GM23338 (cell line): Measurements from ENCODE around the gene NFKBIB.

ENCODE experiments used
- CTCF ChIP-seq, 2 experiments: fragments of 200-600 bp in 1 of 2; sonication (generic) in 1 of 2; conservative IDR thresholded peaks; 2 replicates each; pipeline versions ENCODE4 v1.5.1 to v1.6.1; 2016 to 2017; ENCODE audit warnings: antibody characterized with exemption in 2 of 2, low read depth in 2 of 2, mild to moderate bottlenecking in 2 of 2, moderate library complexity in 1 of 2
- EZH2 ChIP-seq: fragments of 200-600 bp; sonication (generic); IDR thresholded peaks from one replicate; pipeline ENCODE4 v1.8.0; 2017; ENCODE audit warnings: antibody characterized with exemption, mild to moderate bottlenecking, low read depth; ENCODE audit not compliant: unreplicated experiment
- EZH2phosphoT487 ChIP-seq: fragments of 200-600 bp; sonication (generic); IDR thresholded peaks from one replicate; pipeline ENCODE4 v1.8.1; 2018; ENCODE audit warnings: antibody characterized with exemption; ENCODE audit not compliant: unreplicated experiment
- TF ChIP-seq, protein P1 (sequence below): IDR thresholded peaks from 2 replicates; pipeline ENCODE4 v1.6.1; 2016; ENCODE audit warnings: antibody characterized with exemption

DNA sequence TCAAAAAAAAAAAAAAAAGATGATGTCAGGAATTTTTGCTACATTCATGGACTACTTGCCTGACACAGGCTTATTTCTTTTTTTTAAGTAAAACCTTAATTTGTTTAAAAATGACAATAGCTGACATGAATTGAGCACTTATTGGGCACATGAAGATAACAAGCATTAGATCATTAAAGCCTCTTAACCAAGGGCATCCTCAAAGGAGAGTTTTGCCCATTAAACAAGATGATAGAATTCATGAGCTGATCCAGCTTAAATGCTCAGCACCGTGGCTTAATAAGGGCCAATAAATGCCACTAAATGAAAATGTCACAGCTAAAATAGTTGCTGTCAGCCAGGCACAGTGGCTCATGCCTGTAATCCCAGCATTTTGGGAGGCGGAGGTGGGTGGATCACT lies 56.5 kb downstream of the NFKBIB start:
- no peak for TF ChIP-seq CTCF (conservative IDR thresholded peaks at IDR 0.05; ENCODE audit: low read depth in 2 of 2)
- TF ChIP-seq EZH2phosphoT487: no peak
- no peak for TF ChIP-seq EZH2
- TF ChIP-seq, protein P1, sequence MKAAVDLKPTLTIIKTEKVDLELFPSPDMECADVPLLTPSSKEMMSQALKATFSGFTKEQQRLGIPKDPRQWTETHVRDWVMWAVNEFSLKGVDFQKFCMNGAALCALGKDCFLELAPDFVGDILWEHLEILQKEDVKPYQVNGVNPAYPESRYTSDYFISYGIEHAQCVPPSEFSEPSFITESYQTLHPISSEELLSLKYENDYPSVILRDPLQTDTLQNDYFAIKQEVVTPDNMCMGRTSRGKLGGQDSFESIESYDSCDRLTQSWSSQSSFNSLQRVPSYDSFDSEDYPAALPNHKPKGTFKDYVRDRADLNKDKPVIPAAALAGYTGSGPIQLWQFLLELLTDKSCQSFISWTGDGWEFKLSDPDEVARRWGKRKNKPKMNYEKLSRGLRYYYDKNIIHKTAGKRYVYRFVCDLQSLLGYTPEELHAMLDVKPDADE: no peak
